GM12801 (cell line): ENCODE data around the gene SMG6.

ENCODE experiments used
- TF ChIP-seq, protein P1 (sequence below): IDR thresholded peaks from one replicate; pipeline ENCODE4 v1.5.1; 2011; ENCODE audit warnings: control low read depth; ENCODE audit not compliant: insufficient read length; ENCODE audit errors: extremely low read depth

The SMG6 gene

DNA sequence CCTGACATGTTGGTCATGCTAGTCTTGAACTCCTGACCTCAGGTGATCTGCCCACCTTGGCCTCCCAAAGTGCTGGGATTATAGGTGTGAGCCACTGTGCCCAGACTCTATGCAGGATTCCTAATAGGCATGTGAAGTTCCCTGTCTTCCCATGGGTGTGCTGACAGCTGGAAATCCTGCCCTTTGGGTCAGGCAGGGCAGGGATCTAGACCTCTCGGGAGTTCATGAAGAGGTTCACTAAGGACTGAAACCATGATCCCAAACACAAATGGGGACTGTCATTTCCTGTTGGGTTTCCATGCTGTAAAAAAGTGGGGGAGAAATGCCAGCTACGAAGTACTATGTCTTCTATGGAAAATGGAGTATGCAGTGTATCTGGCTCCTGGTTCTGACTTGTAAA, 196.5 kb downstream of the SMG6 start:
- TF ChIP-seq, protein P1, sequence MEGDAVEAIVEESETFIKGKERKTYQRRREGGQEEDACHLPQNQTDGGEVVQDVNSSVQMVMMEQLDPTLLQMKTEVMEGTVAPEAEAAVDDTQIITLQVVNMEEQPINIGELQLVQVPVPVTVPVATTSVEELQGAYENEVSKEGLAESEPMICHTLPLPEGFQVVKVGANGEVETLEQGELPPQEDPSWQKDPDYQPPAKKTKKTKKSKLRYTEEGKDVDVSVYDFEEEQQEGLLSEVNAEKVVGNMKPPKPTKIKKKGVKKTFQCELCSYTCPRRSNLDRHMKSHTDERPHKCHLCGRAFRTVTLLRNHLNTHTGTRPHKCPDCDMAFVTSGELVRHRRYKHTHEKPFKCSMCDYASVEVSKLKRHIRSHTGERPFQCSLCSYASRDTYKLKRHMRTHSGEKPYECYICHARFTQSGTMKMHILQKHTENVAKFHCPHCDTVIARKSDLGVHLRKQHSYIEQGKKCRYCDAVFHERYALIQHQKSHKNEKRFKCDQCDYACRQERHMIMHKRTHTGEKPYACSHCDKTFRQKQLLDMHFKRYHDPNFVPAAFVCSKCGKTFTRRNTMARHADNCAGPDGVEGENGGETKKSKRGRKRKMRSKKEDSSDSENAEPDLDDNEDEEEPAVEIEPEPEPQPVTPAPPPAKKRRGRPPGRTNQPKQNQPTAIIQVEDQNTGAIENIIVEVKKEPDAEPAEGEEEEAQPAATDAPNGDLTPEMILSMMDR: no peak

DNA sequence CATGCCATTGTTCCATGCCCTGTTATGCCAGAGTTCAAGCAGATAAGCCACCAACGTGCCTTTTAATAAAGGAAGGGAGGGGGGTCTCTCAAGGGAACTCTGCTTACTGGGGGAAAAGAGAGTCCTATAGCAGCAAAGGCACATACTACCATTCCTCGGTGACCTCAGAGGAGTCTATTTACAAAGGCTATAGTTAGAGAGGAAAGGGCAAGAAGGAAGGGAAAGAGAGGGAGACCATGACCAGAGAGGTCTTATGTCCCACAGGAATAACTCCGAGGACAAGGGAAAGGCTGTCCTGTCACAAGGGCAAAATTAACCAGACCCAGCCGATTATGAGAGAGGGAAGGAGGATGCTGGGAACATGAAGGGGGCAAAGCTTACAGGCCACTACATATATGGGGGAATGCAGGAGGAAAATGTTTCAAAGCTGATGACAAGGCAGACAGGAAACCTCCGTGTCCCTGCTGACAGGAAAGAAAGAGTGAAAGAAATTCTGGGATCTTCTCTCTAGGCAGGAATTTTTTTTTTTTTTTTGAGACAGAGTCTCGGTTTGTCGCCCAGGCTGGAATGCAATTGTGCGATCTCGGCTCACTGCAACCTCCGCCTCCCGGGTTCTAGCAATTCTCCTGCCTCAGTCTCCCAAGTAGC, 197.2 kb downstream of the SMG6 start:
- TF ChIP-seq, protein P1: no peak

DNA sequence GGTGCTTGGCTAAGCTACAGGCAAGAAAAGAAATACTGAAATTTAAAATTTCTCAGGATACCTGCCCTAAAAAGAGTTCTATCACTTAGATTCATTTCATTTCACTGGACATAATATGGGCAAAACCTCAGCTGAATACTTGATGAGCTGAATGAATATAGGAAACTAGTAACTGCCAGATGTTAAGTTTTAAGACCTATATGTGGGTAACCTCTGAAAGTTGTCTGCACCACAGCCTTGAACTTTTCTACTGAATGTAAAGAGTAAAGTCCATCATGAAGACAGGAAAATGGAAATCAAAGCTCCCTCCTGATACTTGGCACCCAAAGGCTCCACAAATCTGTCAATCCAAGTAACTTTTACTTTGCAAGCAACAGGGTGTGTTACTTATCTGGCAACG, 197.9 kb downstream of the SMG6 start:
- TF ChIP-seq, protein P1: no peak

DNA sequence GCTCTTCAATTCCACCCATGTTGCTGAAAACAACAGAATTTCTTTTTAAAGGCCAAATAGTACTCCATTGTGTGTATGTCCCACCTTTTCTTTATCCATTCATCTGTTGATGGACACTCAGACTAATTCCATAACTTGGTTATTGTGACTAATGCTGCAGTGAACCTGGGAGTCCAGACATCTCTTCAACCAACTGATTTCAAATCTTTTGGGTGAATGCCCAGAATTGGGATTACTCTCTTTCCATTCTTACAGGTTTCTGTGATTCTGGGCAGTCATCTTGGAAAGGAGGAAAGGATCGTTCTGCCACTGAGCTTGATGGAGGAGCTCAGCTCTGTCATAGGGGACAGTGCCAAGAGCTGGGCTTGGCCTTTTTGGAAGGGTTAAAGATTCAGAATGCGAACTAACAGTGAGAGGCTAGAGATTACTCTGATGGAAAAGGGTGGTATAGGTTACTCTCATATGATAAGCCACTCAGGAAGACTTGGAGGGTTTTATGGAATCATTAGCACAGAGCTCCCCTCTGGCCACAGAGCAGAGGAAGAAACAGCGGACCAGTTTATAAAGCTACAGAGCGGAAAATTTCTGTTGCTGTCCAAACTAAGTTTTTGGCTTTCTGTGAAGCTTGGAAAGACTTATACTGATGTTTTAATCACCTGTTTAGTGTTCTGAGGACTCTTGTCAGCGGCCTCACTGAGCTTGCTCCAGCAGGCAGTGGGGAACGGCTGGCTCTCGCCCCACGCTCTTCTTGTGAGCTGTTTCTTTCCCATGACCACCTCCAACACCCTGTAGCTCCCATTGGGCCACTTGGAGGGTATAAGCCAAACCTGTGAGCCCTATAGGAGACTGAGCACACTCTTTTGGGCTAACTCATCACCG, 200.4 kb downstream of the SMG6 start:
- TF ChIP-seq, protein P1: no peak

DNA sequence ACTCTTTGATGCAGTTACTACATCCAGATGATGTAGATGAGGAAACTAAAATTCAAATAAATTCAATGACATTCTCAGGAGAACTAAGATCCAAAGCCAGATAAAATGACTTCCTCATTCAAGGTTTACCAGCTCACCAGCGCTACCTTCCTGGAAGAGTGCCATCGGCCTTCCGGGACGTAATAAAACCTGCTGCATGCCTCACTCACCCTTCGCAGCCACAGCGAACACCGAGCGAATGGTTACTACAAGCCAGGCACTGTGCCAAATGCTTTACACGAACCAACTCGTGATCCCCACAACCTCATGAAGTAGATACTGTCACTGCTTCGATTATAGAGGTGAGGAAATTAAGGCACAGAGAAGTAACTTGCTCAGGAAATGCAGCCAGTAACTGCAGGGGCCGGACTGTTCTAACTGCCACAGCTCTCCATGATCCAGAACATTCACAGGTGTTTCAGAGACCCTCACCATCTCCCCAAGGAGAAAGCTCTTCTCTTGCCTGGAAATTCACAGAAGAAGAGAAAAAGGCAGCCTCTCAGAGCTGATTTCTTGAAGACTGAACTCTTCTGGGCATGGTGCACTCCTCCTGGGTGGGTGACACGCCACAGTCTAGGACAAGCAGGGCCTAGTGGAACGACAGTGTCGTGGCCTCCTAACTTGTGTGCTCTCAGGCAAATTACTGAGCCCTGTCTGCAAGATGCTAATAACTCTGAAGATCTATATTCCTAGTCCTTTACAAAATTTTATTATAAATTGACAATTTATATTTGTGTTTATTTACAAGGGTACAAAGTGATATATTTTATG, 201.9 kb downstream of the SMG6 start:
- TF ChIP-seq, protein P1: no peak

DNA sequence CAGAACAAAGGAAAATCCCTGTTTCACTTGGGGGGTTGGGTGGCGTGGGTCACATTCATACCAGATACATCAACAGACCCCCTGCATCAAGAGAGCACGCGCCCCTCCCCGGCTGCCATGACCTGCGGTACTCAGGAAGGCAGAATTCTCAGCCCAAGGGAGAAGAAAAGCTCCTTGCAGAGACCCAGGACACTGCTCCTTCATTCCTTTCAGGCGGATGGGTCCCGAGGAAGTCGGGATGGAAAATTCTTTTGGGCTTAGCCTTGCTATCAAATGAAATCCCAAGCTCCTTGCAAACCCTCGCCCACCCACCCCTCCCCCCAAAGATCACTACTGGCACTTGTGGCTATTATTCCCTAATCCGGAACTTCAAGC, 208.1 kb downstream of the SMG6 start:
- TF ChIP-seq, protein P1: no peak
